ENCODE measurements around the gene TRABD. TPM values are rescaled to one million over a fixed set of nuclear protein-coding genes. Genes with fewer than 3 reads are reported as not detected.

The TRABD gene
- polyA plus RNA-seq, 1 donor from 2014 or later, result 31.8 TPM

GRCh38 chr22:50216684-50217520 is 31.2 kb downstream of the TRABD start:
- H3K9ac ChIP-seq (ENCODE audit: low read length), result no peak overlapping the region
- H2AFZ ChIP-seq (ENCODE audit: low read depth, low read length), result no peak overlapping the region
- no peak overlapping the region for H3K4me3 ChIP-seq (ENCODE audit: low read length)
- no peak for TF ChIP-seq EP300 (conservative IDR thresholded peaks at IDR 0.05; ENCODE audit: poor library complexity, severe bottlenecking)
- TF ChIP-seq POLR2AphosphoS5 (IDR thresholded peaks at IDR 0.05), result no peak
- no peak for TF ChIP-seq REST (IDR thresholded peaks at IDR 0.05; ENCODE audit: borderline replicate concordance)
- TF ChIP-seq RAD21 (conservative IDR thresholded peaks at IDR 0.05), result no peak
- TF ChIP-seq CTCF (IDR thresholded peaks at IDR 0.05; ENCODE audit: poor library complexity, severe bottlenecking), result no peak
- no peak for TF ChIP-seq SMC3 (conservative IDR thresholded peaks at IDR 0.05; ENCODE audit: poor library complexity)
- TF ChIP-seq EZH2 (IDR thresholded peaks at IDR 0.05; ENCODE audit: borderline replicate concordance, insufficient read depth, low read length, poor library complexity, severe bottlenecking), result no peak
- no peak for TF ChIP-seq TAF1 (IDR thresholded peaks at IDR 0.05; ENCODE audit: low read depth)
- H3F3A ChIP-seq (ENCODE audit: insufficient read depth, low read length, poor library complexity, severe bottlenecking), result no peaks in the 10 kb centered on the region
- no peaks in the 10 kb centered on the region for H3K36me3 ChIP-seq (ENCODE audit: insufficient read depth, low read length)
- H3K9me3 ChIP-seq (ENCODE audit: low read length), result no peaks in the 10 kb centered on the region
- no peak overlapping the region for H3K4me2 ChIP-seq (ENCODE audit: low read length)
- no peaks in the 10 kb centered on the region for H3K9me2 ChIP-seq (ENCODE audit: insufficient read depth, low read length)
- no peaks in the 10 kb centered on the region for H4K20me1 ChIP-seq (ENCODE audit: insufficient read depth)
- H3K27ac ChIP-seq (ENCODE audit: low read length), result no peak overlapping the region
- H3K27me3 ChIP-seq (ENCODE audit: insufficient read depth, low read depth, low read length), result no peaks in the 10 kb centered on the region
- no peaks in the 10 kb centered on the region for H3K79me2 ChIP-seq (replicated peaks; ENCODE audit: insufficient read depth, low read length)

GRCh38 chr22:50217543-50218152 is 31.9 kb downstream of the TRABD start:
- Histone ChIP-seq H3K4me3 (ENCODE audit: low read length) (no peak overlapping the region), H3K79me2 (replicated peaks; ENCODE audit: insufficient read depth, low read length) (no peaks in the 10 kb centered on the region), H4K20me1 (ENCODE audit: insufficient read depth) (no peaks in the 10 kb centered on the region), H3K27ac (ENCODE audit: low read length) (no peak overlapping the region), H2AFZ (ENCODE audit: low read depth, low read length) (no peak overlapping the region), H3K9me2 (ENCODE audit: insufficient read depth, low read length) (no peaks in the 10 kb centered on the region), H3F3A (ENCODE audit: insufficient read depth, low read length, poor library complexity, severe bottlenecking) (no peaks in the 10 kb centered on the region), H3K27me3 (ENCODE audit: insufficient read depth, low read depth, low read length) (no peaks in the 10 kb centered on the region), H3K4me2 (ENCODE audit: low read length) (no peak overlapping the region), H3K36me3 (ENCODE audit: insufficient read depth, low read length) (no peaks in the 10 kb centered on the region), H3K9ac (ENCODE audit: low read length) (no peak overlapping the region), H3K9me3 (ENCODE audit: low read length) (no peaks in the 10 kb centered on the region)
- TF ChIP-seq EP300 (conservative IDR thresholded peaks at IDR 0.05; ENCODE audit: poor library complexity, severe bottlenecking) (no peak), EZH2 (IDR thresholded peaks at IDR 0.05; ENCODE audit: borderline replicate concordance, insufficient read depth, low read length, poor library complexity, severe bottlenecking) (no peak), REST (IDR thresholded peaks at IDR 0.05; ENCODE audit: borderline replicate concordance) (no peak), CTCF (IDR thresholded peaks at IDR 0.05; ENCODE audit: poor library complexity, severe bottlenecking) (no peak), SMC3 (conservative IDR thresholded peaks at IDR 0.05; ENCODE audit: poor library complexity) (no peak), MXI1 (conservative IDR thresholded peaks at IDR 0.05; ENCODE audit: poor library complexity, severe bottlenecking) (no peak), TAF1 (IDR thresholded peaks at IDR 0.05; ENCODE audit: low read depth) (no peak), POLR2AphosphoS5 (IDR thresholded peaks at IDR 0.05) (no peak), RAD21 (conservative IDR thresholded peaks at IDR 0.05) (no peak)

All from neural cell (in vitro differentiated cells).